ENCODE data around the gene HNRNPA3.
A peak's percentile ranks its signal among the peaks of the same experiment; 100 is the strongest.
"Not testable (repeated sequence)": the region's sequence is repeated elsewhere in the genome, so short reads cannot be mapped to it uniquely, and the experiment has no call there.

Gene HNRNPA3

DNA sequence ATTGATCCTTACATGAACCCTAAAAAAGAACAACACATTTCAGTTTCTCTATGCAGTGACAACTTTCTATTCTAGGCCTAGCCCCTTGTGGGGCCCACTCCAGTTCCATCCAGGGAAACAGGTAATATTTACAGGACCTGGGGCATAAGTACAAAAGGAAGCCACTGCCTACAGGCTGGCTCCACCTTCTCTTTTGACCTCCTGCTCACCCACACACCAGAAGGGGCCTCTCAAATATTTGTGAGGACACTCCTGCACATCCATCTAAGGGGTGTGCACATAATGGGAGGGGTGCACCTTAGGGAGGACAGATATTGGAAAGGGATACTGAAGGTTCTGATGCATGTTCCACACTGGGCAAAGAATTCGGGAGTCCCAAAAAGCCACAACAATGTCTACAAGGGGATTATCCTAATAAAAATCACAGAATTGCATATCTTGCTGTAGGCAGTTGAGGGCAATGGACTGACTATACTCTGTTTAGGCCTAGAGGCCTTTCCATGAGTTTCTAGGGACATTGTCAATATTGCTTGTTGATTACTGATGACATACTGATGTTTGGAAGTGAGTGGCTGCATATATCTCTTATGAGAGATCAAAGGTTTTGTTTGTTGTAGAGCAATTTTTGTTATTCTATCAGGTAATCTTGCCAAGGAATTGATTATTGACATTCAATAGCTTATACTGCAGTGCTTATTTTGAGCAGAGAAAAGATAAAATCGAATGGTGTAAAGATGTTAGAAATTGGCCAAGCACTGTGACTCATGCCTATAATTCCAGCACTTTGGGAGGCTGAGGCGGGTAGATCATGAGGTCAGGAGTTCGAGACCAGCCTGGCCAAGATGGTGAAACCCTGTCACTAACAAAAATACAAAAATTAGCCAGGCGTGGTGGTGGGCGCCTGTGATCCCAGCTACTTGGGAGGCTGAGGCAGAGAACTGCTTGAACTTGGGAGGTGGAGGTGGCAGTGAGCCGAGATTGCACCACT, 23.8 kb upstream of the HNRNPA3 start:
- DNase-seq, result no peak

GRCh38 chr2:177190941-177191340, 21.7 kb upstream of the HNRNPA3 start:
- no peak for DNase-seq

- DNase-seq, result no peak
These were observed 19.8 kb upstream of the HNRNPA3 start for GRCh38 chr2:177192788-177193187.

DNA sequence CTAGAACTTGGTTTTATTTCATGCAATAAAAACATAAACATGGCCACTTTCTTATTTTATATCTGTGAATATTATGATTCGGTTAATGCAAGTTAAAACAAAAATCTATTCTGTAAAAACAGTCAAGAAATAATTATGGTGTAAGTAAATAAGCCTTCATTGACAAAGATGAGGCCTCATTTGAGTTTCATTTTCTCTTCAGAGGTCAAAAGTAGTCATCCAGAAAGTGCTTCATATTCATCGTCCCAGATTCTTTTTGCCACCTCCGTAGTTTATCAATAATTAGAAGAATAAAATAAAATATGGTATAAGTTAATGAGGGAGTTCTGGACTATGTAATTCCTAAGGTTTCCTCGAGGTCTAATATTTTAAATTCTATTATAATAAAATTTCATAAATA, 19.4 kb upstream of the HNRNPA3 start:
- no peak for DNase-seq

DNA sequence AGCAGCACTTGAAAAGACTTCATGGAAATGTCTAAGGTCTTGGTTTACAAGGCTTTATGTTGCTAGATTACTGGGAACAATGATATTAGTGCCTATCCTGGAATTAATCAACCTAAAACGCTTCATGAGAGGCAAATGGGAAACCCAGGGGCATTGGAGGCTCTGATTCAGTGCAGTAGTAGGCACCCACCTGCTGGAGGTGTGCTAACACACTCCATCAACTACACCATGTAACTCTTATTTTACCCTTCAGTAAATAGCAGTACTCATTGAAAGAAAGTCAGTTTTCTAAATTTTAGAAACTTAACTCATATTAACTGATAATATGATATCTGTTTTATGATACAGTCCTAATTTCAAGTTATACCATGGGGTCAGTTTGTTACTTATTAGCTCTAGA, 17.4 kb upstream of the HNRNPA3 start:
- no peak for DNase-seq

GRCh38 chr2:177200419-177200818, 12.2 kb upstream of the HNRNPA3 start:
- DNase-seq, result not testable (repeated sequence)

GRCh38 chr2:177201919-177202346, 10.7 kb upstream of the HNRNPA3 start:
- DNase-seq, result no peak

DNA sequence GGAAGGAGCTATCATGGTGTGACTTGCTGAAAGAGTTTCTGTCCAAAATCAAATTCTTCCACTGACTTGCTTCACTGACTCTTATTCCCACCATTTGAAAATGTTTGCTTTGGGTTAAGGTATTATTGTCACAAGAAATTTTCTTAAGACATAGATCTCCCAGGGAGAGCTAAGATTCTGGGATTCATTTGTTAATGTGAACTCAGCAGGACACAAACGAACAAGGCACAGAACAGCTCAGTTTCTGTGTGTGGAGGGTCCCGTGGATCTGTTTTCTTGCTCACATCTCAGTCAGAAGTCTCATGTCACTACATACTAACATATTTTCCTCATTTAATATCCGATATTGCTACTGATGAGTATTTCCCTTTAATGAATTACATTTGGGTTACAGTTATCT, 8.2 kb upstream of the HNRNPA3 start:
- no peak for DNase-seq

DNA sequence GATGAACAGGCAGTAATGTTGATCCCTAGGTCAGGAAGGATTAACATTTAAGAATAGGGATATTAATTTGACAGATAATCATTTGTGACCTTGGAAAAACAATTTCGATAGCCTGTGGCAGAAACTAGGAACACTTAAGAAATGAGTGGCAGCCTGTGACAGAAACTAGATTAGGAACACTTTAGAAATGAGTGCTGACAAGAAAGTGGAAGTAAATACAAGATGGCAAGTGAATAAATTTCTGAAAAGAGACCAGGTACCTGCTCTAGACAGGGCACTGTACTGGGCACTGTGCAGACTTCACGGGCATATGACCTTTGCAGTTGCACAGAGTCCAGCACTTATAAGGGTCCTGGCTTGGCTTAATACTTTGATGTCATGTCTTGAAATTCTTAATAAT, 5.5 kb upstream of the HNRNPA3 start:
- DNase-seq, result no peak

GRCh38 chr2:177211169-177211568, 1.4 kb upstream of the HNRNPA3 start:
- no peak for DNase-seq

DNA sequence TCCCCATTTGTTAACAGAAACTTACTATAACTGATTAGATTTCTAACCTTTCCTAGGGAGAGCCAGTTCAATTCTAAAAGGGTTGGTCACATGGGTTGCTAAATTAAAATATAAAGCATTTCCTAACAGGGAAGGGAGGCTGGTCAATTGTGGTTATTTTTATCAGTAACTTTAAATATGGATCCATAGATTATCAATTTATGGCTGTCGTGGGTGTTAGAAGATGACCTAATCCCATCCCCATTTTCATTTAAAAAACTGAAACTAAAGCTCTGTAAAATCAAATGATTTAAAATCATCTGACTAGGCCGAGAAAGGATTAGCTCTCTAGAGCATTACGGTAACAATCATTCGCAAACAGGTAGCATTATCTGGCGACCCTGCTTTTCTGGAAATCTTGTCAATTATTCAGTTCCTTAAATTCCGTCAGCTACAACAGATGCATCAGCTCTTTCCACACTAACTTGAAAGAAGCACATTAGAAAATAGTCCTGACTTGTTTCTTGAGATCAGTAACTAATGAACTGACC, 953 bp upstream of the HNRNPA3 start:
- DNase-seq, result no peak

DNA sequence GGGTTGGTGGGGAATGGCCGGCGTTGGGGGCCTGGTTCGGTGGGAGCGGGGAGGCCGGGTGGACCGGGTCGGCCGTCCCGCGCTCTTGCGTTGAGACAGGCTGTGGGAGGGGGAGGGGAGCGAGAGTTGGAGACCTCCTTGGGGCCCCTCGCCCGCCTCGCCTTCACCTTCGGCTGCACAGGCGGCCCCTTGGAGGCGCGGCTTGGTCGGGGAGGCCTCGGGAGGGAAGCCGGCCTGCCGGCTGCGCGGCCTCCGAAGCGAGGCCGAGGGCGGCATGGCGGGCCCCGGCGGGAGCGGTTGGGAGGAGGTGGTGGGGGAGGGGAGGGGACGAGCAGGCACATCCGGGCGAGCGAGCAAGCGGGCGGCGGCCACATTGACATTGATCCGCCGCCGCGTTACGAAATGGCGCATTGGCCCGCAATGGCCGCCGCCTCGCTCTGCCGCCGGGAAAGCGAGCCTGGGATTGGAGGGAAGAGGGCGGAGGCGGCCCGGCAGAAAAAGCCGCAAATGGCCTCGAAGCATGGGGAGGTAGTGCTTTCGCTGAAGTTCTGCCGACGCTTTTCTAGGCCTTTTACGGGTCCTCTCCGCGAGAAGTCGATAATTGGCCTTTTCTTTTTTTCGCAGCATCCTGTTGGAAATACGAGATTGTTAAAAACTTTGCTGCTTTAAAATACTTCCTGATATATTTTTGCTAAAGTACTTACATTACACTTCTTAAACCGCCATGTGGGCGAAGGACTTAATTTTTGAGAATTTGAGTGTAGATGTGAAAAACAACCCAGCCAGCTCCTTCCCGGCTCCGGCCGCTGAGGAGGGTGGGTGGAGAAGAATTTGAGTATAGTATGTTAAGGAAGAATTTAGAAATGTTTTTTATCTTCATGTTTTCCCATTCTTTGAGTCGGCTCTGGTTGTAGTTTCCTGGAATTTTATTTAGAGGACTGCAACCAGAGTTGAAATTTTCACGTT, 580 bp downstream of the HNRNPA3 start:
- DNase-seq, result peak; percentile 94

DNA sequence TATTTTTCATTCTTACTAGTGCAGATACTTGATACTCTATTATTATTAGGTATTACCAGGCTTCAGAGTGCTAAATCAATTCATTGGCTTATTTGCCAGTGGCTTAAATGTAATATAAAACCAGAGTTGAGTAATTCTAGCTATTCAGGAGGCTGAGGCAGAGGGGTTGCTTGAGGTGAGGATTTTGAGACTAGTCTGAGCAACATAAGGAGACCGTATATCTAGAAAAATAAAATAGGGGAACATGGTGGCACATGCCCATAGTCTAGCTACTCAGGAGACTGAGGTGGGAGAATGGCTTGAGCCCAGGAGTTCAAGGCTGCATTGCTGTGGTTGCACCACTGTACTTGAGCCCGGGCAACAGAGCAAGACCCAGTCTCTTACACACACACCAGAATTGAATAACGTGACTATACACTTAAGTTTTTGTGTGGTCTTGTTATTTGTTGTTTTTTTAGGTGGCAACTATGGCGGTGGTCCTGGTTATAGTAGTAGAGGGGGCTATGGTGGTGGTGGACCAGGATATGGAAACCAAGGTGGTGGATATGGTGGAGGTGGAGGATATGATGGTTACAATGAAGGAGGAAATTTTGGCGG, 4.8 kb downstream of the HNRNPA3 start:
- DNase-seq, result no peak

GRCh38 chr2:177219787-177220186, 7.2 kb downstream of the HNRNPA3 start:
- not testable (repeated sequence) for DNase-seq

GRCh38 chr2:177221534-177221933, 8.9 kb downstream of the HNRNPA3 start:
- no peak for DNase-seq

DNA sequence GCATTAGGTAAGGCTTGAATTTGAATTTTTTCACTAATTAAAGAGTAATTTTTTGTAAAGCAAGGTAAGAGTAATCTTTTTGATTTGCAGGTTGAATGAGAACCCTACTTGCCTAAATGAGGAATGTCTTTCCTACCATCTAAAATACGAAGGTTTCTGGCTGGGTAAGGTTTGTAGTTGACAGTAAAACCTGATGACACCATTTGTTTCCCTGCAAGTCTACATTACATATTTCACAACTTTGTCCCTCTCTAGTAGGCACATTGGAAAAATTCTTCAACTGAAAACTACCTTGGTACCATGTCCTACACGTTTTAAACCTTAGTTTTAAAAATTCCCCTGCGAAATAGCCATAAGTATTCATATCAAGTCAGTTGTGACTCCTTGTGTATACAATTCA, 9.4 kb downstream of the HNRNPA3 start:
- DNase-seq, result no peak

- not testable (repeated sequence) for DNase-seq
These were observed 10.8 kb downstream of the HNRNPA3 start for GRCh38 chr2:177223436-177223835.

DNA sequence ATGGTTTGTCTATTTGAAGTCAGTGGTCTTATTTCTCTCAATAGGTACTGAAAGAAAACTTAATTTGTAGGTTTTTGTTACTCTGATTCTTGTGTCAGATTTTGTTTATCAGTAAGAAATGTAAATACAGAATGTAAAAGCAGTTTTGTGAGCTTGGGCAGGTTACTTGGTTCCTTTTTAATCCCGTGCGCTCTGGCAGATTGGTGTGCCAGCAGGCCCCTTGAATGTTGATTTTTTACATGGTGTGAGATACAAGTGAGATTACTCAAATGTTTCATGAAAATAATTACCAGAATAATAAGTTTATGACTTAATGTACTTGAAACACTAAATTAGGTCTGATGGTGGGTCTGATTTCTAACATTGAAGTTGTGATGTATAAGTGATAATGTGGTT, 13.4 kb downstream of the HNRNPA3 start:
- DNase-seq, result no peak

DNA sequence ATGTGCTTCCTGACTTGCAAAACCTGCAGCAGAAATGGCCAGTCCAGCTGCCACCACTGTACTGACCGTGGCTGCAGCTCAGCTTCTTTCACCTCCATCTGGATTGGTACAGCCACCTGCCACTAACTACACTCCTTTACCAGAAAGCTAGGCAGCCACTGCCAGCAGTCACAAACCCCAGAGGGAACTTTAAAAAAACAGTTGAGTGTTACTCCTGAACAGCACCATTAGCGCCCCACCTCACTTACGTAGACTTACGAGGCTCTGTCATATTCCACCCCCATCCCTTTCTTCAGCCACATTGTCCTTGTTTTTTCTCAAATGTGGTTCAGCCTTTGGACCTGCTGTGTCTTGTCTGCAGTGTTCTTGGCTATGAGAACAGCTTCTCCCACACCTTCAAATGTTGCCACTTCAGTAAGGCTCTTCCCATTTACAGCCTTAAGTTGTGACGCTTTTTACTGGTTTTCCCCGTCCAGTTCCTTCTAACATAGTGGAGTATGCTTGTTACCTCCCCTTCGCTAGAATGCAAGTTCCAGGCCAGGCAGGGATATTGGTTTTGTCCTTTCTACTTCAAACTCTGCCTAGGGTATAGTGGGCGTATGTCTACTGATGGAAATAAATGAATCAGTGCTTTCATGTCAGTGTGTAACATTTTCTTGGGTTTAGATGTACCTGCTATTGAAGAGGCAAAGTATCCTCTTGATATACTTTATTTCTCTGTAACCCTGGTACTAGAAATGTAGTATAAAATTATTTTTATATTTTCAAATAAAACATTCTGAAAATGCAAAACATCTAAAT, 17.0 kb downstream of the HNRNPA3 start:
- no peak for DNase-seq

DNA sequence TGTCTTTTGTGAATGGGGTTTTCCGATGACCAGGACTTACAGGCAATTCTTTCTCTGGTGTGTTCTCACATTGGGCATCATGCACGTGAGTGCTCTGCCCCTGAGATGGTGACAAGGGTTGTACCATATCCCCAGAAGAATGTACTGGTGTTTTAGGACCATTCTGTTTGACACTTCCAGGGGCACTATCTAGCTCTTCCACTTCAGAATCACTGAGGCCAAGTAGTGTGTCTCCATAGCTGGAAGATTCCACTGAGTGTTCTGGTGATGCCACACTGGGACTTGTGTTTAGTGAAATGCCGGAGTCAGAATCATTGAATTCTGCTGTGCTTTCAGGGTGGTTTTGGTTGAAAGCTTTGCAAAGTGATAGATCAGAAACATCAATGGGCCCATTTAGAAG, 18.7 kb downstream of the HNRNPA3 start:
- no peak for DNase-seq

- no peak for DNase-seq
These were observed 19.6 kb downstream of the HNRNPA3 start for GRCh38 chr2:177232098-177232704.

DNA sequence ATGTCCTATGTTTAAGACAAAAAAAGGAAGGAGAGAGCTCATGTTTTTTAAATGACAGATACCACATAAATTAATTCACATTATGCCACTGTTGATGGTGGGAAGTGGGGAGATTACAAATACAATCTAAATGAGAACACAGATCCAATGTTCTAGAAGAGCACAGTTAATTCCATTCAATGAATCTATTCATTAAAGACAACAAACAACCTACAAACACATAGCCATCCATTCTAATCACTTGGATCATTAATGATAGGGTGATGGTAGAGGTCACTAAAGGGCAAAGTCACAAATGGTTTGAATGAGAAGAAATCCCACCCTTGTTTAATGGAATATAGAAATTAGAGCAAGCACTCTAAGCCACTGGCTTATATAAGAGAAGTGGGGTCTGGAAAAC, 21.7 kb downstream of the HNRNPA3 start:
- no peak for DNase-seq

Data from stimulated activated CD4-positive, alpha-beta T cell treated with anti-CD3 and anti-CD28 coated beads, Interleukin-4, amount 100 ng/mL, for 24 hours (primary cell).